HG02870 (cell line): ENCODE results near the gene GPR158.

Experiments used
- ATAC-seq: cut with Tn5 transposase; IDR thresholded peaks from one replicate; pipeline ENCODE4 v1.9.1; 2021; ENCODE audit warnings: mild to moderate bottlenecking, moderate library complexity; ENCODE audit not compliant: unreplicated experiment

The GPR158 gene

GRCh38 chr10:25651534-25651933 is 476.7 kb downstream of the GPR158 start:
- ATAC-seq, result no peak
